Posterior cingulate gyrus (tissue), 11 donors: ENCODE data around the gene DLGAP5.

ENCODE experiments used
- DNase-seq, 10 donors: peaks; one replicate each; pipeline versions ENCODE4 v3.0.0 to v3.0.0-alpha.2; 2020 to 2021; ENCODE audit warnings: mixed read lengths in 3 of 10
- intact Hi-C: fragments of 100-400 bp; cut with DNase I; formaldehyde crosslinking; loops from one replicate; pipeline ENCODE4 v1.15.1; 2023

Gene DLGAP5

GRCh38 chr14:55191203-55192053 lies at the start of gene DLGAP5:
Gene DLGAP5 (minus strand): TSS chr14:55191585. CDS start chr14:55189179, 2,406 bp downstream.
- intact Hi-C loops, result no loop called here

DNA sequence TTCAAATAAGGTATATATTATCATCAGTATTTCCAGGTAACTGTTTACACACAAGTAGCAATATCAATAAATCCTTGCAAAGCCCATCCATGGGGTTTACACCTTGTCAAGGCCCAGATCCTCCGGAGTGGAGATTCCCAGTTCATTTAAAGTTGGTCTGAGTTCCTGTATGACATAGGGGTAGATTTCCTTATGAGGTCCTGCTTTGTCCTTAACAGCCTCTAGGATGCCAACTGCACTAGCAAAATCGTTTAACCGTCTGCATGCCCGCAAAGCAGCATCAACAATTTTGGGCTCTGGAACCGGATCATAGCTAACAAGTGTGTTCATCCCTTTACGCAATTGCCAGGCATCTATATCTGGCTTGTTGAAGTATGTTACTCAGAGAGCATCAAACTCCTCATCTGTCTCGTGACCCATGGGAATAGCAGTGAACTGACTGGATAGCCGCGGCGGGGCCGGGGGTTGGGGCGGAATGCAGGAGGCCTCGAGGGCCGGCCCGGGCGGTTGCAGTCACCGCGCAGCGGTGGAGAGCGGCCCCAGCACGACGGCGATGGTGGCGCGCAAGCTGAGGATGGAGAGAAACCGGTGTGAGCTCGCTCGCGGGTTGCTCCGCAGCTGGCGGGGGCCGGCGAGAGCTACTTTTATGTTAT lies 49.3 kb upstream of the DLGAP5 start:
- intact Hi-C loops, result loop anchor here (1.0 kb wide), 1 partner anchor 21 kb away; no protein-coding TSS in a partner anchor
- DNase-seq, result peak in 5 of 10 donors; percentile 6 to 90 (median 19)

More at GRCh38 chr14:55191203-55192053, at the start of gene DLGAP5:
- peak; percentile 81 to 98 (median 92) for DNase-seq

- intact Hi-C loops, result no loop called here
- DNase-seq, result no peak
These were observed 47.9 kb upstream of the DLGAP5 start for GRCh38 chr14:55239320-55239719.

DNA sequence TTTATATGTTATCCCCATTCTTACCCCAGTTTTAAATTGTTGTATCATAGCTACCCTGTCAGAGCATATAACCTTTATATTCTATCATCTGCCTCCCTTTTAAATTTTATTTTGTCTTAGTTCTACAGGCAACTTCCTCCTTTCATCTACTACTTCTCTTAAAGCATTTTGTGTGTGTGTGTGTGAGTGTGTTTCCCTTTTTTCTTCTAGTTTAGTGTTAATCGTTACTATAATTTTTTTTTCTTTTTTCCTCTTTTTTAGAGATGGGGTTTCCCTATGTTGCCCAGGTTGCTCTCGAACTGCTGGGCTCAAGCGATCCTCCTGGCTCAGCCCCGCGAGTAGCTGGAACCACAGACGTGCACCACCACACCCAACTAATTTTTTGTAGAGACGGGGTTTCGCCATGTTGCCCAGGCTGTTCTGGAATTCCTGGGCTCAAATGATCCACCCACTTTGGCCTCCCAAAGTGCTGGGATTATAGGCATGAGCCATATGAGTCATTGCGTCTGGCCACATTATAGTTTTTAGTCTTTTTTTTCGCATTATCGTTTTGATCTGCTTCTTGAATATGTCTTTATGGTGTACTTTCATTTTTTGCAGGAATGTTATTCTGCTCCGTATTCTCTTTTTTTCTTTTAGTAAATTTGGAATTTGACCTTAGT lies 46.8 kb upstream of the DLGAP5 start:
- intact Hi-C loops, result no loop called here

DNA sequence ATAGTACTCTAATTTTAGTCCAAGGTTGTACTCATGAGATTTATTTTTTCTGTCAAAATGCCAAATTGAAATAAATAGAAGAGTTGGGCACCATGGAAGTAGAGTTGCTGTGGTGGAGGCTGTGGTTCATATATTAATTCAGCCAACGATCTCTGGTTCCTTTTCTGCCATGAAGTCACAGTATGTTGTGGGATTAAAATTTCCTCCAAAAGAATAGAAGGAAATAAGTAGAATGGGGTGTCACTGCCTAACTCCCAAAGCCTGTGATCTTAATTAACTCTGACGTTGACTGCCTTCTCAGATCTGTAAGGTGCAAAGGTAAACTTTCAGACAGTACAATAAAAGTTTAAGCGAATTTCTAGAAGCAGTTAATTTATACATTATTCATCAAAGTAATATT lies 42.2 kb upstream of the DLGAP5 start:
- intact Hi-C loops, result no loop called here
- no peak for DNase-seq

More for the DNA sequence above, 46.8 kb upstream of the DLGAP5 start:
- no peak for DNase-seq

GRCh38 chr14:55228261-55228660 lies 36.9 kb upstream of the DLGAP5 start:
- no peak for DNase-seq
- intact Hi-C loops, result no loop called here

- intact Hi-C loops, result no loop called here
- DNase-seq, result no peak
These were observed 32.0 kb upstream of the DLGAP5 start for GRCh38 chr14:55223364-55223763.

DNA sequence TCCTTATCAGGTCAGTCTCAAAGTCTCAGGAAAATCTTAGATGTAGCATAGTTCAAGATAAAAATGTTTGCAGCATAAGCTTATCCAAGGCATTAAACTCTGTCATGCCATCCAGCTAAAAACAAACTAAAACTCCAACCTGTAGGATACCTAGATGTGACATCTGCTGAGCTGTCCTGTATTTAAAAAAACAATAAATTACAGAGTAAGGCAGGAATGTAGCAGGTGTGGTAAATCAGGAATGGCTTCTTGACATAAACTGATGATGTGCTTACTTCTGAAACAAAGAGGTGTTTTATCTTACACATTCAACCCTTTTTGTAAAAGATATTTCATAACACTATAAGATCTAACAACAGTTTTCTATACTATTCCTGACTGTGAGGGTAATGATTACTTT lies 30.6 kb upstream of the DLGAP5 start:
- DNase-seq, result no peak
- intact Hi-C loops, result no loop called here

DNA sequence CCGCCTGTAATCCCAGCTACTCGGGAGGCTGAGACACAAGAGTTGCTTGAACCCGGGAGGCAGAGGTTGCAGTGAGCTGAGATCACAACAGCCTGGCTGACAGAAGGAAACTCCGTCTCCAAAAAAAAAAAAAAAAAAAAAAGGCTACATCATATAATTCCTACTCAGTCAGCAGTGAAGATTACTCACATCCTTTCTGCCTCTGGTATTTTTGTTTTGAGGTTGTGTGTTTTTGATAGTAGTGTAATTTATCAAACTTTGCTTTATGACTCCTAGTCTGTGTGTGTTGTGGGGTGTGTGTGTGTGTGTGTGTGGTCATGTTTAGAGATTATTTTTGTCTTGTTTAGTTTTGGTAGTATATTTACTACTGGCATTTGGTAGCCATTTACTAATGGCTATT lies 29.8 kb upstream of the DLGAP5 start:
- DNase-seq, result no peak
- intact Hi-C loops, result no loop called here

- DNase-seq, result no peak
- intact Hi-C loops, result no loop called here
These were observed 28.8 kb upstream of the DLGAP5 start for GRCh38 chr14:55220230-55220629.

- intact Hi-C loops, result no loop called here
- DNase-seq, result no peak
These were observed 21.2 kb upstream of the DLGAP5 start for GRCh38 chr14:55212634-55213033.

- intact Hi-C loops, result no loop called here
These were observed 16.4 kb upstream of the DLGAP5 start for GRCh38 chr14:55207832-55208231.

DNA sequence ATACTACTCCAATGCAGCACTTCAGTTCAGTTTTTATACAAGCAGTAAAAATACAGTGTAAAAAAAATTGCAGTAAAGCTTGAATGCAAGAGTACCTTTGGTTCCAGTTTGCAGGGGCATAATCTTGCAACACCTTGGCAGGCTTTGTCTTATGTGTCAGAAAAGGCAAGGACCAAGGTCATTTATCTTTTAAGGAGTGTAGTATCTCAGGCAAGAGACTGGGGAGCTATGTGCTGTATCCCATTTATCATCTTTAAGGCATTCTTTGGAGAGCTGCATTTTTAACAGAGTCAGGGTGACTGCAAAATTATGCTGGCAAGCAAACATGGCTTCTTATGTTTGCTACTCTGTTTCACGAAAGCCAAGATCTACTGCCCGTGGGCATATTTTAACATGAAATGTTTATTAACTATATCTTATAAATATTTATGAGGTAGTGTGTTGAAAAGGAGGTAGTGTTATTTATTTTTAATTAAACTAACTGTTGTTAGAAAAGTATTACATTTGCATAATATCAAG lies 14.8 kb upstream of the DLGAP5 start:
- no peak for DNase-seq
- intact Hi-C loops, result no loop called here

More at GRCh38 chr14:55207832-55208231, 16.4 kb upstream of the DLGAP5 start:
- no peak for DNase-seq

DNA sequence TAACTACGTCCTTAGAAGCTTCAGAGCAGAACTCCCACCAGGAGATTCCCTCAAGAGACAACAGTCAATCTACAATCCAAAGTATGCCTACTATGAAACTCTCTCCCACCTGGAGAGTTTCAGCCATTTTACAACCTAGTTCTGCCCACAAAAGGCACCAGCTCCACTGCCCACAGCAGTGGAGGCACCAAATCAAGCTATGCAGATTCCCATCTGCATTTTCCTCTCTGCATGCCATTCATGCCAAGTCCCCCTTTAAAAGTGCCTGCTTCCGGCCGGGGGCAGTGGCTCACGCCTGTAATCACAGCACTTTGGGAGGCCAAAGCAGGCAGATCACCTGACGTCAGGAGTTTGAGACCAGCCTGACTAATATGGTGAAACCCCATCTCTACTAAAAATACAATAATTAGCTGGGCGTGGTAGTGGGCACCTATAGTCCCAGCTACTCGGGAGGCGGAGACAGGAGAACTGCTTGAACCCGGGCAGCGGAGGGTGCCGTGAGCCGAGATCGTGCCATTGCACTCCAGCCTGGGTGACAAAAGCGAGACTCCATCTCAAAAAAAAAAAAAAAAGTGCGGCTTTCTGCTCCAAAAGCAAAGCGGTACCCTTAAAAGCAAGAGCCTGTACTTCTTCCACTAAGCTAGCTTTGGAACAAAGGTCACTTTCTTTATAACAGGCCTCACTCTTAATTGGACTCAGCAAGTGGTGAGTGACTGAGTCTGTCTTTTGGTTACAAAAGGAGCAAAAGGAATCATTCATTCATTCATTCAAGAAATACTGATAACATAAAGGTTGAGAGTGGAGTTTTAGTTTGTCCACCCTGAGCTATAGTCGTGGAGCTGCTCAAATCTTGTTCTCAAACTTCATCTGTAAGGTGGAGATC lies 10.1 kb upstream of the DLGAP5 start:
- intact Hi-C loops, result no loop called here
- DNase-seq, result no peak

DNA sequence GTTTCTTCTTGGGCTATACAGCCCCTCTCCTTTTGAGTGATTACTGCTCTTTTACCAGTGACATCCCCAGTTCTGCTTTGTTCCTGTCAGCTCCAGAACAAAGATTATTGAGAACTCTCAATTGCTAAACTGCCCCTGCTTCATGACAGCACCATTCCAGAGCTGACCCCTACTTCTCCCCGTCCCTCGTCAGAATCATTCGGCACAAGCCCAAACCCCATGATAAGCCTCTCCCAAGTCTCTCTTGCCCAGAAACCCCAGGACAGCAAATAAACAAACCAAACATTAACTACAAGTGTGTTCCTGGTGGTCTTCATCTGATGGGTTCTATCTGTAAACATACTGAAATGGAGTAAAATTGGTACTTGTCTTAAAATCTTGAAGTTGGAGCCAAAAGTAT lies 9.3 kb upstream of the DLGAP5 start:
- intact Hi-C loops, result no loop called here
- DNase-seq, result no peak

GRCh38 chr14:55198749-55199148 lies 7.4 kb upstream of the DLGAP5 start:
- intact Hi-C loops, result no loop called here
- DNase-seq, result no peak

DNA sequence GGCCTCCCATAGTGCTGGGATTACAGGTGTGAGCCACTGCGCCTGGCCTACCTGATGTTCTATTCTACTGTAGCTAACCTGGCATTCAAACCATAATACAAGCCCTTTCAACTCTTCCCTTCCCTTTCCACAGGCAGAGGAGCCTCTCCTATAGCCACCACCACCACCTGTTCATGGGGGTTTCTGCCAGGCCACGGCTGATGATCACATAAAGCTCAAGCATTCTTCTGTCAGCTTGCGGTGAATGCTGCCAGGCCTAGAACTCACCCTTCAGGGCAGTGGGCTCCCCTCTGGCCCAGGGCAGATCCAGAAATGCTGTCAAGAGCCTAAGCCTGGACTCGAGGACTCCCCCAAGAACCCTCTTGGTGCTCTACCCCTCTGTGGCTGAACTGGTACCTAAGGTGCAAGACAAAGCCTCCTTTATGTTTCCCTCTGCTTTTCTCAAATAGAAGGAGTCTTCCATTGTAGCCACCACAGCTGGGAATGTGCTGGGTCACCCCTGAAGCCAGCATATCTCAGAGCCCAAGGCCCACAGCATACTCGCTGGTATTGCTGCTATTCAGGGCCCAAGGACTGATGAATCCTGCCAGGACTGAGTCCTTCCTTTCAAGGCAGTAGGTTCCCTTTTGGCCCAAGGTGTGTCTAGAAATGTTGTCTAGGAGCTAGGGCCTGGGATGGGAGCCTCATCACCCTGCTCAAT lies 3.4 kb upstream of the DLGAP5 start:
- intact Hi-C loops, result no loop called here
- no peak for DNase-seq

GRCh38 chr14:55192054-55192621 lies 753 bp upstream of the DLGAP5 start:
- no peak for DNase-seq
- intact Hi-C loops, result no loop called here

- DNase-seq, result no peak
- intact Hi-C loops, result no loop called here
These were observed 531 bp downstream of the DLGAP5 start for GRCh38 chr14:55190906-55191202.
